ENCODE results near the gene GULP1.

Gene GULP1

DNA sequence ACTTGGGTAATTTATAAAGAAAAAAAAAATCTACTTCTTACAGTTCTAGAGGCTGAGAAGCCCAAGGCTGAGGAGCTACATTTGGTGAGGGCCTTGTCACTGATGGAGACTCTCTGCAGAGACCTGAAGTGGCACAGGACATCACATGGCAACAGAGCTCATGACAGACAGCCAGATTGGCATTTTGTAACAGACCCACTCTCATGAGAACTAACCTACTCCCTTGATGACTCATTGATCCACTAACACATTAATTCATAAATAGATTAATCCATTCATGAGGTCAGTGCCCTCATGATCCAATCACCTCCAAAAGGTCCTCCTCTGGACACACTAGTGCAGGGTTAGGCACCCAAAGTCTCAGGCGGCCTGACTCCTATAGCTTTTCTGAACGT, 318.4 kb downstream of the GULP1 start:
- no peak for DNase-seq

DNA sequence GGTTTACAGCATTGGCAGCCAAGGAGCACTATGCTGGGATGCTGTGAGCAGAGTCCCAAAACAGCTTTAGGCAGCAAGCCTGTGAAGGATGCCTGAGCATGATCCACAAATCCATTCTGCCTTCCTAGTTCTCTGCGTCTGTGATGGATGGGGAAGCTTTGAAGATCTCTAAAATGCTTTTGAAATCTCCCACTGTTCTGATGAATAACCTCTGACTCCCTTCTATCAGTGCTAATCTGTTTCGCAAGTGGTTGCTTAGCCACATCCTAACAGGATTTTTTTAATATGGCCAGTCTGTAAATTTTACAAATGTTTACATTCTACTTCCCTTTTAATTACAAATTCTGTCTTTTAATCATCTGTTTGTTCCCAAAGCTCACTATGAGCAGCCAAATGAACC, 319.2 kb downstream of the GULP1 start:
- no peak for DNase-seq

DNA sequence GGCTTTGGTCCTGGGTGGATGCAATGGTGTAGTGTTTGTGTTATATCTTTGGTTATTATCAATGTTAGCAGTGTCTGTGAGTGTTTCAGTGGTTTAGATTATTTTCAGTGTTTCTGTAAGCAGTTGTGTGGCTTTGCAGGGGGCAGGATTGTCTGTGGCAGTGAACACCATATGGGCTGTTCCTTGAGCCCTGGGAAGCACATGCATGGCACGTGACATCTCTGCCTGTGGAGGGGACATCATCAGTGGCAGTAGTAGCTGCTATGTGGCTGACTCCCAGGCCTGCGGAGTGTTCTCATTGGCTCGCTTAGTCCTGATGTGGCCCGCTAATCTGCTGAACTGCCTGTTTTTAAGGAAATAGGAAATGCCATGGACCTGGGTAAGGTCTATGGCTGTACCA, 327.5 kb downstream of the GULP1 start:
- DNase-seq, result no peak

DNA sequence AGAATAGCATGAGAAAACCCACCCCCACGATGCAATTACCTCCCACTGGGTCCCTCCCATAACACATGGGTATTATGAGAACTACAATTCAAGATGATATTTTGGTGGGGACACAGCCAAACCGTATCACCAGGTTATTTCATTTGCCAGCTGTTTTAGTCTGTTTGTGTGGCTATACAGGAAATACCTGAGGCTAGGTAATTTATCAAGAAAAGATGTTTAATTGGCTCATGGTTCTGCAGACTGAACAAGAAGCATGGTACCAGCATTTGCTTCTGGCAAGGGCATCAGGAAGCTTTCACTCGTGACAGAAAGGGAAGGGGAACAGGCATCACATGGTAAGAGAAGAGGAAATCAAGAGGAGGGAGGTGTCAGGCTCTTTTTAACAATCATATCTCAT, 329.2 kb downstream of the GULP1 start:
- no peak for DNase-seq

DNA sequence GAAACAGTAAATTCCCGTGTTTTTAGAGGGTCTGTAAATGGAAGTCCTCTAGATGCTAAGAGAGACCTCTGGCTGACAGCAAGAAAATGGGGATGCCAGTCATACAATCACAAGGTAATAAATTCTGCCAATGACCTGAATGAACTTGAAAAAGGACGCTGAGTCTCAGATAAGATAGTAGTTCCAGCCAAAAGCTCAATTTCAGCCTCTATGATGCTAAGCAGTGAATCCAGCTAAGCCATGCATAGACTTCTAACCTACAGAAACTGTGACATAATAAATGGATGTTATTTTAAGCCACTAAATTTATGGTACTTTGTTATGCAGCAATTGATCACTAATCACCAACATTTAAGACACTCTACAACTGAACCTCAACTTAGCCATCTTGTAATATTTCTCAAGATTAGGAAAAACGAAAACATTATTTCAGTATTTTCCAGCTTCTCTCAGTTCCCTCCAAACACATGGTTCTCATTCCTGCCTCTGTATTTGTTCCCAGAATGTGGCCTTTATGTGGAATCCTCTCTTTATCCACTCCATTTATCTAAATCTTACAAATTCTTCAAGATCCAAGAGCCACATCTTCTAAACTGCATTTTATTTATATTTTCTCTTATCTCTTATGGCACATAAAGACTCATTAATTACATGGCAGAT, 331.1 kb downstream of the GULP1 start:
- no peak for DNase-seq

DNA sequence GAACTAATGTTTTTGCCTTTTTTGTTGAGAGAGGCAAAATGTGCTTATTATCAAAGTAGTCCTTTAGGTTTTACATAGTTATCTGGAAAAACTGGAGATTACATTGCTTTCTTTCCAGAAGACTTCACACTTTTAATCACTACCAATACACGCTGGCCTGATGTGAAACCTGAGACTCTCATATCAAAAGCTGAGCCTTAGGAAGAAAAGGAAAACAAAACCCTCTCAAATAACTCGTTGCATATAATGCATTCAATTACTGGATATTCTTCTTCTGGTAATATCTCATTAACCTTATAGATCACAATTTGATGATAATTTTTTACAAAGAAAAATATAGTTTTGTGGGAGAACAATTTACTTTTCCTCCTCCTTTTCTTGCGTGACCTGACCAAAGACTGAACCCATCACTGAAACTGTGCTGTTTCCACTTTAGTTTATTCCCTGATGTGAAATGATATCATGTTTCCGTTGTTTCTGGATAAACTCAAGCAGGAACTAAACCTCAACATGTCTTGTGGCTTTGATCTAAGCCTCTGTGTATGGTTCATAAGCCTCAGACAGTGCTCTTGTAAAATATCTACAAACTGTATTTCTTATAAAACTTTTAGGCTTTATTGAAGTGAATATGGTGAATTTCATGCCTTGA, 332.4 kb downstream of the GULP1 start:
- DNase-seq, result no peak

DNA sequence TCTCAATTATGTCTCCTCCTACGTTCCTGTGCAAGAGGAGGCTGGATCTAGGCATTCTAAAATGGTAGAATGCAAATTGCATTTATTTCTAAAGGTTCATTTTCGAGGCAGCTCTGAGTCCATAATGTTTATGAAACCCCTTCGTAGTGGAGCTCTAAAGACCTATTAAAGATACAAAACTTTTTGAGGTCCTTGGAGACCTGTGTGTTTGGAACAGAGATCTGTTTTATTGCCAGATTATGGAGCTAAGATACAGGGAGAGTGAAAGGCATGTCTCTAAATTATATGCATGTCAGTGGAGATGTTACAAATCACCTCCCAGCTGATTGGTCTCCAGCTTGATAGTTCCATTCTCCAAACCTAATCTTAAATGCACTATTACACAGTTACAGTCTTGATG, 335.8 kb downstream of the GULP1 start:
- DNase-seq, result no peak

DNA sequence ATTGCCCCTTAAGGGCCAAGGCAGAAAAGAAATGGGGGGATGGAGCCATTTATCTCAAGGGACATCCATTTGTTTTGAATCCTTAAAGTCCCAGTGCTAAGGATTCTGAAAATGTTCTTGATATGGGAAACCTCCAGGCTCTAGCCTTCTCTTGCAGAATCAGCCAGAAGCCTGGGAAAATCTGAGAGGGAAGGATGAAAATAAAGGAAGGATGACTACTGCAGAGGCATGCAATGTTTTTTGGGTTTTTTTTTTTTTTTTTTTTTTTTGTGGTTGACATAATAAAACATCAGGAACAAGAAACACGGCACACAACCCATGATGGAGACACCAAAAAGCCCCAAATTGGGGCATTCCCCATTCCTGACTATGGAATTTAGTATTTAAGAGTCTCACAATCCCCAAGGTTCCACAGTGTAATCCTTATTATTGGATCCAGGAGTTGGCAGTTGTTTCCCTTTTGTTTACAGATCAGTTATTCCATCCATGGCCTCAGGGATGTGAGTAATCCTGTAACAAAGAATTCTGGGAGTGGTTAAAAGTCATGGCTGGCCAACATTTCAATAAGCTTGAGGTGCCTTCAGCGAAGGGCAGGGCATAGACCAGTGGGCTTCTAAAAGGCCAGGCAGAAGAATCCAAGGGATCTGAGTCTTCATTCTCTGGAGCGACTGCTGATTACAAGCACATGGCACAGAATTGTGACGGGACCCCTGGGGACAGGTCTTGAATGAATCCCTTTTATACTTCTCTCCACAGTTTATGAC, 337.5 kb downstream of the GULP1 start:
- no peak for DNase-seq

DNA sequence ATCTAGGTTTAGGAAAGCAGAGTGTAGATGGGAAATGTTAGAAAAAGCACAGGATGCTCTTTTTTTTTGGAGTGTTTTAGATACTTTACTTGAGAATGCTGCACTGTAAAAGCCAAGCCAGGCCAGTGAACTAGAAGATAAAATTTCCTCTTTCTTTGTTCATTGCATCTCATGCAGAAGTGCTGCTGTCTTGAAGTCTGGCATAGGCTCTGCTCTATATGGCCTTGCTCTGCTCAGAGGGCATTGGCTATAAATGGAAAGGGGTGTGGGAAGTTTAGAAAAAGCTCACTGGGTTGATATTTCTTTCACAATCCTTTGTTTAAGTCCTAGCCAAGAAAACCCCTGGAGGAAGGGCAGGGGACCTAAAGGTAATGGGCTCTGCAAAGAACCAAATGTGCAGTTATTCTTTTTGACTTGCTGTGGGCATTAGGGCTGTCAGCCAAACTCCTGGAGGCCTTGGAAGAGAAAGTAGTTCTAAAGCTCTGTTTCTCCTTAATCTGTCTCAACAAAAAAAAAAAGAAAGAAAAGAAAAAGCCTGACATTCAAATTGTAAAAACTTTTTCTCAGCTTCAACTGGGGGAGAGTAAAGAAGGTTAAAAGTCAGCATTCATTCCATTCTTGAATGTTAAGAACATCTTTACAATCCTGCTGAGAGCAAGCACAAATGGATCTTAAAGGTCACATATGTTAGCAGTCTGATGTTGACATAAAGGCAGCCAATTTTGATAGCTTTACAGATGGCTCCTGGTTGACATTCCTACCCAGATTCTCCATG, 338.3 kb downstream of the GULP1 start:
- no peak for DNase-seq

DNA sequence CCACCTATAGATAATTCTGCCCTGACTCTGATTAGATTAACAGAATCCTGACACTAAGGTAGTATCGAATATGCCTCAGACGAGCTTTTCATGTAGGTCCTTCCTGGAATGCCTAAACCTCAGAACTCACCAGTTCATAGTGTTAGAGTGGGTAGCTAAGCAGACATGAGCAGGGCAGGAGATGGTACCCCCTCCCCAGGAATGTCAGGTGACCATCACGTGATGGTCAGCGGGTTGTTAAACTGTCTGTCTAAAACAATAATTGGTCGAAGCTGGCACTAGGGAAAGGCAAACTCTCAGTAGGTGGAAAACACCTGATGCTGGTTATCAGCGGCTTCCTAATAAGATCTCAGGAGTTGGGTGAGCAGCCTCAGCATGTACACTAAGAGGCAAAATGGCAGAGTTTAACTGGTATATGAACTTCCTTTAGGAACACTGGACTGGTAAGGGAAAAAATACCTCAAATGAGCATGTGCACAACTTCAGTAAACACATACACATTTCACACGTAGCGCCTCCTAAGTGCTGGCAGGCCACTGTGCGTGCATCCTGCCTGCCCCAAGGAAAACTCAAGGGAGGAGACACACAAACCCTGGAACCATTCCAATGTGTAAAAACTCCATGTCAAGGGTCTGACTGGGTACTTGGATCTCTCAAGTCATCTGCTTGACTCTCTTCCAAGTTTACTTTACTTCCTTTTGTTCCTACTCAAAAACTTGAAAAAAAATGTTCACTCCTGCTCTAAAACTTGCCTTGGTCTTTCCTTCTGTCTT, 339.5 kb downstream of the GULP1 start:
- DNase-seq, result no peak

DNA sequence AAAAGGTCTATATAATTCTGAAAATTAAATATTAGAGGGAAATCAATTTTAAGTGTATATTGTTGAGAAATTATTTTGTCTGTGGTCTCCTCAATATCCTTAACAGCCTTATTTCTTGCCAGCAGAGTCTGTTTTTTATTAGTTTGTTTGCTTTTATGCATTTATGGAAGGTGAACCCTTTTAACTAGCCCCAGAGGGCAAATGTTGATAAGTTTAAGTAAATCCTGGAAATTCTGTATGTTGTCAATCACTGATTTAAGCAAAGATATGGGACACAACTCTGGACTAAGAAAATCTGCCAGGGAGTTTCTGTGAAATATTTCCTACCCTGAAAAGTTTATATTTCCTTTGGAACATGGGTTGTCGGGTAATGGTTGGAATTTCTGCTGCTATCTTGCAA, 343.0 kb downstream of the GULP1 start:
- DNase-seq, result no peak
